HG02763 (cell line): Measurements from ENCODE around the gene COL24A1.
A peak's percentile ranks its signal among the peaks of the same experiment; 100 is the strongest.
"Not testable (repeated sequence)": the region's sequence is repeated elsewhere in the genome, so short reads cannot be mapped to it uniquely, and the experiment has no call there.

Experiments
- ATAC-seq: cut with Tn5 transposase; IDR thresholded peaks from one replicate; pipeline ENCODE4 v1.9.1; 2021; ENCODE audit warnings: mild to moderate bottlenecking, moderate library complexity; ENCODE audit not compliant: unreplicated experiment

The COL24A1 gene

DNA sequence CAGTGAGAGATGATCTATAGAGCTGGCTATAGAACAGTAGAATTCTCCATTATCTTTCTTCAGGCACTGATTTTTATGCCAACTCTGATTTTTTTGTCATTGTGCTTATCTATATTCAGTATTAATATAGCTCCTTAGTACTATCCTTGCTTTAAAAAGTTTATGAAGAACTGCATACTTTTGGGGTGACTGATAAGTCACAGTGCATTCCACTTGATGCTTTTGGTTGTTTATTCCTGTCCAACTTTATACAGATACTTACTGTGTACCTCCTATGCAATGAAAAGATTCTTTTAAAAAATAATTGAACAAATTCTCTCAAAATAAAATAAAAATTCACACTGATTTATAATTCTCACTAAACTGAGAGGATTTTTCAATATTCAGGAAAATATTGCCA is 71.6 kb downstream of the COL24A1 start:
- no peak for ATAC-seq

DNA sequence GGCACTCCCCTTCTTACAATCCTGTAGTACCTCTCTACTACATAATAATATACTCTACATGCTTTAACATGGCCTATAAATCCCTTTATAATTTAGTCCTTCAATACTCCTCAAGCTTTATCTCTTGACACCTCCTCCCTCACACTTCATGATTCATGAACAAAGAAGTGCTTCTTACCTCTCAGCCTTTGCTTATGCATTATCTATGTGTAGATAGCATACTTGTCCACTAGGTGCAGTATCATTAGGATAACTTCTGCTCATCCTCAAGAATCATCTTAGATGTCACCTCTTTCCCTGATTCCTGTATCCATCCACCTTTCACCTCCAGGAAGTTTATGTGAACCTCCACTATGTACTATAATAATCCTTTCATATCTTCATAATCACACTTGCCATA is 74.4 kb downstream of the COL24A1 start:
- no peak for ATAC-seq

DNA sequence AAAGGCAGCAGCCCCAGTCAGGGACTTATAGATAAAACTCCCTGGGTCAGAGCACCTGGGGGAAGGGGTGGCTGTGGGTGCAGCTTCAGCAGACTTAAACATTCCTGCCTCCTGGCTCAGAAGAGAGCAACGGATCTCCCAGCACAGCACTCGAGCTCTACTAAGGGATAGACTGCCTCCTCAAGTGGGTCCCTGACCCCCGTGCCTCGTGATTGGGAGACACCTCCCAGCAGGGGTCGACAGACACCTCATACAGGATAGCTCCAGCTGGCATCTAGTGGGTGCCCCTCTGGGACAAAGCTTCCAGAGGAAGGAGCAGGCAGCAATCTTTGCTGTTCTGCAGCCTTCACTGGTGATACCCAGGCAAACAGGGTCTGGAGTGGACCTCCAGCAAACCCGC is 84.1 kb downstream of the COL24A1 start:
- not testable (repeated sequence) for ATAC-seq

DNA sequence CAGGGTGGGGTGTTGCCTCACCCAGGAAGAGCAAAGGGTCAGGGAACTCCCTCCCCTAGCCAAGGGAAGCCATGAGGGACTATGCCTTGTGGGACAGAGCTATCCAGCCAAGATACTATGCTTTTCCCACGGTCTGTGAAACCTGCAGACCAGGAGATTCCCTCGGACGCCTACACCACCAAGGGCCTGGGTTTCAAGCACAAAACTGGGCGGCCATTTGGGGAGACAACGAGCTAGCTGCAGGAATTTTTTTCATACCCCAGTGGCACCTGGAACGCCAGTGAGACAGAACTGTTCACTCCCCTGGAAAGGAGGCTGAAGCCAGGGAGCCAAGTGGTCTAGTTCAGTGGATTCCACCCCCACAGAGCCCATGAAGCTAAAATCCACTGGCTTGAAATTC is 84.7 kb downstream of the COL24A1 start:
- ATAC-seq, result not testable (repeated sequence)

DNA sequence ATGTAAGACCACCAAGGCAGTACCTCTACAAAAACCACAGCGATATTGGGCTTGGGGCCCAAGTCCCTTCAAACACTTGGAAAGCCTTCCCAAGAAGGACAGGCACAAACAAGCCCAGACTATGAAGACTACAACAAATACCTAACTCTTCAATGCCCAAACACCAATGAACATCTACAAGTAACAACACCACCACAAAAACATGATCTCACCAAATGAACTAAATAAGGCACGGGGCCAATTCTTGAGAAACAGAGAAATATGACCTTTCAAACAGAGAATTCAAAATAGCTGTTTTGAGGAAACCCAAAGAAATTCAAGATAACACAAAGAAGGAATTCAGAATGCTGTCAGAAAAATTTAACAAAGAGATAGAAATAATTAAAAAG is 86.8 kb downstream of the COL24A1 start:
- no peak for ATAC-seq

DNA sequence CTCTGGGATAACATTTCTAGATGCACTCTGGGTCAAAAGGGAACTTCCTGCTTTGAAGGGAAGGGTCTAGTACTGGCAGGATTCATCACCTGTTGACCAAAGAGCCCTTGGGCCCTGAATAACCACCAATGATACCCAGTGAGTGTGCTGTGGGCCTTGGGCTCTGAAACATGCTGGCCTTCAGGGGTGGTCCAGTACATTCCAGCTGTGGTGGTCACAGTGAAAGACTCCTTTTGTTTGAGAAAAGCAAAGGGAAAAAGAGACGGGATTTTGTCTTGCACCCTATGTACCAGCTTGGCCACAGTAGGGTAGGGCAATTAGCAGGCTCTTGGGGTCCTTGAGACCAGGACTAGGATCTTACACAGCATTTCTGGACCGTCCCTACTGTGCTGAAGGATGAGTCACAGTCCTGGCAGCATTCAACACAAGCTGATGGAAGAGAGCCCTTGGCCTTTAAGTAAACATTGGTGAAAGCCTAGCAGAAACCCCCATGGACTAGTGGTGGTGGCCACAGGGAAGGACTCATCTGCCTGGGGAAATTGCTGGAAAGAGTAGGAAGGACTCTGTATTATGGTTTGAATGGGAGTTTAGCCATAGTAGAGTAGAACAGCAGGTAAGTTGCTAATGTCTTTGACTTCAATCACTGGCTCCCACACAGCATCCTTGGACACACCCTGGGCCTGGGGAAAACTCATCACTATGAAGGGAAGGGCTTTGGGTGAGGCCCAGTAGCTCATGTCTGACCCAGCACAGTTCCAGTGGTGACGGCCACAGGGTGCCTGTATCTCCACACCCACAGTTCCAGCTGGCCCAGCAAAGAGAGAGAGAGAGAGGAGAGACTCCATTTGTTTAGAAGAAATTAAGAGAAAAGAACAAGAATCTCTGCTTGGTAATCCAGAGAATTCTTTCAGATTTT is 87.5 kb downstream of the COL24A1 start:
- no peak for ATAC-seq

DNA sequence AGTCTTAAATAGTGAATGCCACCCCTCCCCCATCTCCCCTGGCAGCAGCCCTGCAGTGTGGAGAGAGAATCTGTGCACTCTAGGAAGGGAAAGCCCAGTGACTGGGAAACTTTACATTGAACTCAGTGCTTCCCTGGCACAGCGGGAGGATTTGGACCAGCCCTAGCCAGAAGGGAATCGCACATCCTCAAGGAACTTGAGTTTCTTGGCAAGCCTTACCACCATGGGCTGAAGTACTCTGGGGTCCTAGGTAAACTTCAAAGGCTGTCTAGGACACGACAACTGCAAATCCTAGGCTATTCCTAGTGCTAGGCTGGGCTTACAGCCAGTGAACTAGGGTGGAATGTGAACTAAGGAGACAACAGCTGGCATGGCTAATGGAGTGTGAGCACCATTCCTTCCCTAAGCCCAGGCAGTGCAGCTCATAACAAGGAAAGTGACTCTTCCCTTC is 88.3 kb downstream of the COL24A1 start:
- no peak for ATAC-seq

DNA sequence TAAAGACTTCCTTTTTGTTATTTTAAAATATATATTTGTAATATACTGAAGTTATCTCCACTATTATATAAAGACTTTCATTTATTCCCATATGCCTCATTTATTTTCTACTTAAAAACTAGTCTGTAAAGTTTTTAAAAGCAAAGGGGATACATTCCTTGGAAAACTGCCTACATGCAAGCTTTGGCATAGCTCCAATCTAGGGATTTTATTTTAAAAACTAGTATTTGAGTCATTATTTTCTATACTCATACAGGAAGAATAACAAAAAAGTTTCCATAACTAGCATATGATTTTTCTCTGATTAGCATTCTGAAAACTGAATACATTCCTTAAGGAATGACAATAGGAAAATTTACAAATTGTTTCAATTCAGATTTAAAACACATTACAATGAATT is 88.9 kb downstream of the COL24A1 start:
- no peak for ATAC-seq

DNA sequence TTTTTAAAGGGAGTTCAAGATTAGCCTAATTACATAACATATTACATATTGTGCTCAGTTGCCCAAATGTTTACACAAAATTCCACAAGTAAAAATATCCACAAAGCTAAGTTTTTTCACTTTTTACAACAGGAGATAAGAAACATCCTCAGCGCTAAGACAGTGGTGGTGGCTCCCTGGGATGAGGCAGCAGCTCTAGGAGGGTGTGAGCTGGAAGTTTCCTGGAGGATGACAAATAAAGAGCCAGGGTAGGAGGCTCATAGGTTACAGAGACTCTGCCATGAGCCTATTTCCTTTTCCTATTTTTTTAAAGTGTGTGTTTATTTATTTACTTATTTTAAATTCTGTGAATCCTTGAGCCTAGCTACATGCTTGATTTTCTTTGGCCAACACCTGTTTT is 91.7 kb downstream of the COL24A1 start:
- no peak for ATAC-seq

DNA sequence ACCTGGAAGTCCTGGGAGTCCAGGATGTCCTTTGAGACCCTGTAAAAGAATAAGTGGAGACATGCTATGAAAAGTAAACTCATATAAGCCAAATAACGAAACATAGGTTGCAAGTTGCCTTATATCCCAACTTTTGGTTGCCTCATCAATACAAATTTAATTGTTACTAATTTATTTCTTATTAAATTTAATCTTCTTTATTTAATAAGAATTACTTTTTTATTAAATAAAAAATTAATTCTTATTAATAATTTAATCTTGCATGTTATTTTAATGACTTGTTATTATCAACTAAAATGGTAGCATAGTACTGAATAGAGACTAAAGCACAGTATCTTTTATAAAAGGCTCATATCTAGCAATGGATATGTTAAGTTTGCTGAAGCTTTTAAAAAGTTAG is 92.9 kb downstream of the COL24A1 start:
- ATAC-seq, result no peak

DNA sequence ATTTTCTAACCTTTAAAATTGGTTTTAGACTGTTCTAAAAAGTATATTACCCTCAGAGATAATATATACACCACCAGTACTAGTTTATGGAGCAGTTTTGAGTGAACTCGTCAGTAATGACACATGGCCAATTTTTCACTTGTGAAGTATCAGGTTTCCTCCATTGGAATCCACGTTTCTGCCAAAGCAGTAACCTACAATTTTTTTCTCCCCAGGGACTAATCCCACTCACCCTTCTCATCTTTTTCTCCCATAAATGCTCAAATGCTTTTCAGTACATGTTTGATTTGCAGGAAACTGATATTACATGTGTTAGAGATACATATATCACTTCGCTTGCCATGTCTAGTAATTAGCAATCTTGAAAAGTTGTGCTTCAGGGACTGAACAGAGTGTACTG is 94.1 kb downstream of the COL24A1 start:
- no peak for ATAC-seq

DNA sequence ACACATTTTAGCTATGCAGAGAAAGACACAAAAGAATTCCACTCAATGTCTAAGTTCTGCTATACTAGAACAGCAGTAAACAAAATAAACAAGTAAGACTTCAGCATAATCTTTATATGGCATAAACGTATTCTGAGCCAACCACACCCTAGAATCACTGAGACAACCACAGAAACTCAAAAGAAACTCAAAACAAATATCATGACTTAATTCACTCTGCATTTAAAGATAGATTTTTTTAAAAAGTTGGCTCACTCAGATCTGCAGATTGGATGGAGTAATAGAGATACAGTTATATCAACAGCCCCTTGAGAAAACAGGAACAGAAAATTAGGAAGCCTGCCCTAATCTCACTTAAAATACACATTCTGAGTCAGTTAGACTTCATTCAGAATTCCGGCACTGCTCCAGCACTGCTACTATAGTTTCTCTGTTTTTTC is 95.0 kb downstream of the COL24A1 start:
- ATAC-seq, result no peak

DNA sequence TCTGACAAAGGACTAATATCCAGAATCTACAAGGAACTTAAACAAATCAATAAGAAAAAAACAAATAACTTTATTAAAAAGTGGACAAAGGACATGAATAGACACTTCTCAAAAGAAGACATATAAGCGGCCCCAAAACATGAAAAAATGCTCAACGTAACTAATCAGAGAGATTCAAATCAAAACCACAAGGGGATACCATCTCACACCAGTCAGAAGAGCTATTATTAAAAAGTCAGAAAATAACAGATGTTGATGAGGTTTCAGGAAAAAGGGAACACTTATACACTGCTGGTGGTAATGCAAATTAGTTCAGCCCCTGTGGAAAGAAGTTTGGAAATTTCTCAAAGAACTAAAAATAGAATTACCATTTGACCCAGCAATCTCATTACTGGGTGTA is 102.2 kb downstream of the COL24A1 start:
- no peak for ATAC-seq

DNA sequence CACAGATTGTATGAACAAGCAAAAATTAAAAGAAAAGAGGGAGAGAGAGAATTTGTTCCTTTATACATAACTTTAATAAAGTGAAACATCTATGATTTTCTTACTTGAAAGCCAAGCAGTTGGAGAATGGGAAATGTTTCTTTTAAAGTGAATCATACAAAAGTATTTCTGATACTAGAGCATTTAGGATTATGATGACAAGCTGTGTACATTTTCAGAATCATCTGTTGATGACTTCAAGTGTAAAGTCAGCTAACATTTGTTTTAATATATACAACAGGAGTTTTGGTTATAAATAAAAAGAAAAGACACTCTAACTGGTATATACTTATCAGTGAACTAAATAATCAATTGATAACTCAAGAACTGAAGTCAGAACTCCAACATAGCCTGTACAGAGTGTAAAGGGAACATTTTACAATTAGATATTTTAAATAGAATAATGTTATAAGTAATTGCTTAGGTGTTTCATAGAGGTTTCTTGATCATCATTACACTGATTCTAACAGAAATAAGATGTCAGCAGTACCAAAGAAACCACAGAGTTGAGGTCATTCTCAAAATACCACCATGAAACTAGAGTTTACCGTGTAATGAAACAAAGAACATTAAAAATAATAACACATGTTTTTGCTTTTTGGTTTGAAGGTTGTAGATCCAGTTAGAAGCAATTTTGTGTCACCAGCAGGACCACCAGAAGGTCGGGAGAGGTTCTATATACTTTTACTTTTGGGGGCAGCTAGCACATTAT is 103.4 kb downstream of the COL24A1 start:
- ATAC-seq, result peak; percentile 45

DNA sequence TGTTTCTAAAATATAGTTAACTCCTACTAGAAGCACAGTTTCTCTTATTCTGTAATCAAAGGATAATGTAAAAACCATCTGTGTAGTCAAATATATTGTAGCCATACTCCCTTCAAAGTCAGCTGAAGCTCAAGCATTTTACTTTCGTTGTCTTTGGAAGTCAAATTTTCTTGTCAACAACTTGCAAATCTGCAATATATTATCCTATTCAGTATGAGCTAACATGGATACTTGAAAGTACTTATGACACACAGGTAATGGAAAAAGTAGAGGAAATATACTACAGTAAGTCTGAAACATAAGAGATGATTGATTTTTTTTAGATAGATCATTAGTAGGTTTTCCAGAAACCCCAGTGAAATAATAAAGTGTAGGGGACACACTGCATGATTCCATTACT is 121.5 kb downstream of the COL24A1 start:
- no peak for ATAC-seq

DNA sequence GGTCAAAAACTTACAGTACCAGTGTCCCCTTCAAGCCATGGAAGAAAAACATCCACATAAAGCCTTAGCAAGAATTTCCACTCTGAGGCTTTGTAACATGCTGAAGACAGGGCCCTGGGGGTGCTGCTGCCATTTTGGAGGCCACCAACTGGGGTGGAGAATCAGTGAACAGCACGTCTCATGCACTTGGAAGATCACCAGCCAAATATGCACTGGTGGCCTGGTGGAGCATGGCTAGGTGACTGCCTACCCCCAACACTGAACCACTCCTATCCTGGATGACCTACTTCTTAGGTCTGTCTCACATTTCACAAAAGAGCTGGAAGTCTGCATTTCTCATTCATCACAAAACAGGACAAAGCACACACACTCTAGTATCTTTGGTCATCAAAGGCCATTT is 126.4 kb downstream of the COL24A1 start:
- ATAC-seq, result no peak

DNA sequence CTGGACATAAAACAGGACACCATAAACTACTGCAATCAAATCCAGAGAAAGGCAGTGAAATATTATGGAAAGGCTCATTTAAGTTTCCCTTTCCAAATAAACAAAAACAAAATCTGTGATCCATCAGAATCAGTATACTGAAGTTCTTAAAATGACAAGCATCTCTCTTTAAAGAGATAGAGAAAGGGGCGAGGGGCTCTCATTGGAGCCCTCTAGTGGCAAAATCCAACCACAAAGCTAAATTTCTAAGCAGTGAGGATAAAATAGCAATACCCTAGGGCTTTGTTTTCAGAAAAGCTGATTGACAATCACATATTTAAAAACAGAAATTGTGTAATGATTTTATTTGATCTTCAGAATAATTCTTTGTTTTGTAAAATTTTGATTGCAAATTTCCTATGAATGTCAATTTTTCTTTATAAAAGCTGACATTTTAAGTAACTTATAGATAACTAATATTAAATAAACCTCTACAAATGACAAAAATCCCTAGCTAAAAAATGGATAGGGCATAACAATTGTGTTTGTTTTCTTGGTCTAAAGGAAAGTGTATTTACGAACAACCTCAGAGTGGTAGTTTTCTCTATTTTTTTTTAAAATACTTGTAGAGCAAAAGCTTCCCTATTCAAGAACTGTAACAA is 138.2 kb downstream of the COL24A1 start:
- ATAC-seq, result no peak

DNA sequence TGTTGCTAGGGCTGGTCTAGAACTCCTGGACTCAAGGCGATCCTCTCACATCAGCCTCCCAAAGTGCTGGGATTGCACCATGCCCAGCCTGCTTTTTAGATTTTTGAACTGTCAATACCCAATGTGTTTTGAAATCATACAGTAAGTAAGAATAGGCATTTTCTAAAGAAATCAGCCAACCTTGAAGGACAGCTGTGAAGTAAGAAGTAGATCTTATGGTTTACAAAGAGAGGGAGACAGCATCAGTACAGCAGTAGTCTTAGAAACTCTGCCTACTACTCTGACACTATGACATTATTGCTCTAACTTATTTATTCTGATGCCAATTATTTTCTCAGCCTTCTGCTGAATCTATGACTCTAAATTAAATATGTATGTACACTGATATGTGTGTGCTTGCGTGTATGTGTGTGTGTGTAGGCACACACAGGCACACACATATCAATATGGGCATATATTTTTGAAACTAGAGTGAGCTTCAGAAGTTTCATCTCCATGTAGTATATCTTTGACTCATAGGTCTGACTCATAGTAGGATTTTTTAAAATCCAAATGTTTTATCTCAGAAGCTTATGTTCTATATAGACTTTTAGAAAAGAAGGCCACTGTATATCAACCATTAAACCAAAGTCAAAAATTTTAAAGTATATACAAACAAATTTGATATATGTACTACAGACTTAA is 140.4 kb downstream of the COL24A1 start:
- peak; percentile 68 for ATAC-seq

DNA sequence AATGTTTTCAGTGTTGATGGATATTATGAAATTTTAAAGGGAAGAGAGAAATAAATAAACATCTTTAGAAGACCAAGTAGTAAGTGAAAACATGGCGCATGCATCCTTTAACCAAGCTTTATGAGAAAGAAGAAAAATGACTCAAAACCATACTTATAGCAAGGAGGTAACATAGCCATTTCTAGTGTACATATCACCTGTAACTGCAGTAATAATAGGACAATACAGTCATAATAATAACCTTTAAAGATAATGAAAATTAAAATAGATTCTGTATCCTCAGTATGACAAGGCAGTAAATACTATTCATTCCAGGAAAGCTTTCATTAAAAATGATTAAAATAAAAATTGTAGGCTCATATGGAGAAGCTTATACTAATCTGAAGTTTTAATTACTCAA is 141.2 kb downstream of the COL24A1 start:
- ATAC-seq, result no peak

DNA sequence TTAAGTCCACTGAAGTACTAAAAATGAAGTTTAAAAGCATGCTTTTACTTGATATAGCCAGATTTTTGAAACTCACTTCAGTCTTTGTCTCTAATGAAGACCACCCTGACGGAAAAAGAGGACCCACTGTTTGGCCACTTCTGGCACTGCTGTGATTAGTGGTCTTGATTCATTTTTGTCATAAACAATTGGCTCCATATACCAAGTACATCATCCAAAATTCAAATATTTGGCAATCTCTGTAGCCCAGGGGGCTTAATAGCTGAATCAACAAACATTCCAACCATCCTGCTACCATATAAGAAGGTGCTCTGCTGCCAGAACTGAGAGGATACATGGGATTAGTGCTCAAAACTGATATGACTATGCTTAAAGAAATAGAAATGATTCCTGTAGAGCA is 156.0 kb downstream of the COL24A1 start:
- no peak for ATAC-seq
